Stimulated activated CD8-positive, alpha-beta memory T cell treated with anti-CD3 and anti-CD28 coated beads, Interleukin-15, amount 100 ng/mL, for 24 hours (primary cell): Measurements from ENCODE around the gene GPR32.
"Not testable (repeated sequence)": the region's sequence is repeated elsewhere in the genome, so short reads cannot be mapped to it uniquely, and the experiment has no call there.

Experiments
- DNase-seq: peaks from one replicate; pipeline ENCODE4 v3.0.0-alpha.2; 2020; ENCODE audit warnings: low read depth

Gene GPR32

DNA sequence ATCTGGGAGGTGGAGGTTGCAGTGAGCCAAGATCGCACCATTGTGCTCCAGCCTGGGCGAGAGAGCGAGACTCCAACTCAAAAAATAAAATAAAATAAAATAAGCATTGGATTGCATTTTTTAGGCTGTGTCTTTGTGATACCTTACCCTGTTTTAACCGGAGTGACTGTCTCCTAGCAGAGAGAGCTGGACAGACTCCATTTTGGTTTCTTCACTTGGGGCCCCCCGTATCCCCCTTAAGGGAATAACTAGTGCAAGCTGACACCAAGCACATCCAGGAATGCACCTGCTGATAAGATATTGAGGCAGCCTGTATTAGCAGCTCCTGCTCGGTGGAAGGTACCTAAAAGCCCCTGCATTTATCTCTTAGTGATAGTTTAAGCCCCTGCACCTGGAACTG lies 20.8 kb upstream of the GPR32 start:
- no peak for DNase-seq

DNA sequence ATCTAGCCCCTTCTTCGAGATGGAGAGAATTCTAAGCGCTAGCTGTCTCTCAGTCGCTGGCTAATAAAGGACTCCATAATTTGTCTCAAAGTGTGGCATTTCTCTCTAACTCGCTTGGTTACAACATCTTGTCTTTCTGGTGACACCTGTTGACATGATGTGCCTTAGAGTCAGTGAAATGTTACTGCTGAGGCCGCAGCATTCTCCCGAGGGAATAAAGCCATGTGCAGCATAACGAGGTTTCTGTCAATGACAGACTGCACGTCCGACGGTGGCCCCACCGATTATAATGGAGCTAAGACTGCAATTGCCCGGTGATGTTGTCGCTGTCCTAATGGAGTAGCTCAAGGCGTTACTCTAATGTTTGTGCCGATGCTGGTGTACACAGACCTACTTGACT lies 20.3 kb upstream of the GPR32 start:
- DNase-seq, result no peak

- no peak for DNase-seq
Measured at GRCh38 chr19:50753879-50754278, 16.4 kb upstream of the GPR32 start.

GRCh38 chr19:50756244-50756643 lies 14.0 kb upstream of the GPR32 start:
- DNase-seq, result not testable (repeated sequence)

- not testable (repeated sequence) for DNase-seq
Measured at GRCh38 chr19:50757624-50758023, 12.6 kb upstream of the GPR32 start.

DNA sequence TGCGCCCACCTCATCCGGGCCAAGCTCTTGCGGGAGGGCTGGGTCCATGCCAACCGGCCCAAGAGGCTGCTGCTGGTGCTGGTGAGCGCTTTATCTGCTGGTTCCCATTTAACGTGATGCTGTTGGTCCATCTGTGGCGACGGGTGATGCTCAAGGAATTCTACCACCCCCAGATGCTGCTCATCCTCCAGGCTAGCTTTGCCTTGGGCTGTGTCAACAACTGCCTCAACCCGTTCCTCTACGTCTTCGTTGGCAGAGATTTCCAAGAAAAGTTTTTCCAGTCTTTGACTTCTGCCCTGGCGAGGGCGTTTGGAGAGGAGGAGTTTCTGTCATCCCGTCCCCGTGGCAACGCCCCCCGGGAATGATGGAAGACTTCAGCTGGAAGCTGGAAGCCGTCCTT lies 11.2 kb upstream of the GPR32 start:
- DNase-seq, result not testable (repeated sequence)

- no peak for DNase-seq
Measured at GRCh38 chr19:50759886-50760285, 10.4 kb upstream of the GPR32 start.

- DNase-seq, result not testable (repeated sequence)
Measured at GRCh38 chr19:50761501-50761900, 8.8 kb upstream of the GPR32 start.

DNA sequence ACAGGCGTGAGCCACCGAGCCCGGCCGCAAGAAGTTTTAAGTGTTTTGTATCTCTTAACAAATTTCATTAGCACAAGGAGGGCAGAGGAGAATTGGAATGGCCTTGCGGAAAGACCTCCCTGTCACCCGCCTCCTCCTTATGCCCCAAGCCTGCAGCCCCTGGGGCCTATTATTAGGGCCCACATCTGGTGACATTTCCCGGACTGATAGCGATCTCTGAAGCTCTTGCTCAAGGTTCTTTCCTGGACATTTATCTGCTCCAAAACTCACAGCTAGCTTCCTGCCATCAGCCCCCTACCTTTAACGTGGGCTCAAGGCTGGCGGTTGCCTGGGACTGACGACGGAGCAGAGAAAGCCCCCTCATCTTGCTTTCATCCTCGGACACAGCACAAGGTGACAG lies 6.7 kb upstream of the GPR32 start:
- not testable (repeated sequence) for DNase-seq

DNA sequence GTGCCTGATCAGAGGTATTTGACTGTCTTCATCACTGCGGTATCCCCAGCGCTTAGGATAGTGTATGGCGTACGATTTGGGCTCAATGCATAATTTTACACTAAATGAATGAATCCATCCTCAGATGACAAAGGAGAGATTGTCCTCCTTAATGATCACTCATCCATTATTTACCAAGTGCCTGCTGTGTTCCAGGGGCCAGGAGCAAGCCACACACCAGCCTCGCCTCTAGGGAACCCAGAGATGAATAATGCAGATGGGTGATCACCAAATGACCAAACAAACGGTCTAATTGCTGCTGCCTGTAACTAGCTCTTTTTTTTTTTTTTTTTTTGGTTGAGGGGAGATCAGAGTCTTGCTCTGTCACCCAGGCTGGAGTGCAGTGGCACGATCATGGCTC lies 5.9 kb upstream of the GPR32 start:
- no peak for DNase-seq

DNA sequence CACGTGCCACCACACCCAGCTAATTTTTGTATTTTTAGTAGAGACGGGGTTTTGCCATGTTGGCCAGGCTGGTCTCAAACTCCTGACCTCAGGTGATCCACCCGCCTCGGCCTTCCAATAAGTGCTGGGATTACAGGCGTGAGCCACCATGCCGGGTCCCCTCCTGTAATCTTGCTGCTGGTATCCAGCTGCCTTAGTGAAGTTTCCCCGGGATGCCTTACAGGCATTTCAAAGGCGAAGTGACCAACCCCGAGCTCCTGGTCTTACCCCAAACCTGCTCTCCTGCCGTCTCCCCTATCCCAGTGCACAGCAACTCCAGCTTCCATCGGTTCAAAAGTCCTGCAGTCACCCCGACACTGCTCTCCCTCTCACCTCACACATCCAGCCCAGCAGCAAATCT lies 3.5 kb upstream of the GPR32 start:
- not testable (repeated sequence) for DNase-seq

DNA sequence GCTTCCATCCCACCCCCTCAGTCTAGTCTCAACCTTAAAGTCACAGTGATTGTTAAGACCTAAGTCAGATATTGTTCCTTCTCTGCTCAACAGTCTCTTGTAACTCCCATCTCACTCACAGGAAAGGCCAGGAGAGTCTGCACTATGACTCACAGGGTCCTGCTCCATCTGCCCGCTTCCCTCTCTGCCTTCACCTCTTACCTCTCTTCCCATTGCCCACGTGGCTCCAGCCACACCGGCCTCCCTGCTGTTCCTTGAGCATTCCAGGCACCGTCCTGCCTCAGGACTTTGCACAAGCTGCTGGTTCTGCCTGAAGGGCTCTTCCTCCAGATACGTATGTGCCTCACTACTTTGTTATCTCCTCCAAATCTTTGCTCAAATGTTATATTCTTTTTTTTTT lies 3.0 kb upstream of the GPR32 start:
- not testable (repeated sequence) for DNase-seq

DNA sequence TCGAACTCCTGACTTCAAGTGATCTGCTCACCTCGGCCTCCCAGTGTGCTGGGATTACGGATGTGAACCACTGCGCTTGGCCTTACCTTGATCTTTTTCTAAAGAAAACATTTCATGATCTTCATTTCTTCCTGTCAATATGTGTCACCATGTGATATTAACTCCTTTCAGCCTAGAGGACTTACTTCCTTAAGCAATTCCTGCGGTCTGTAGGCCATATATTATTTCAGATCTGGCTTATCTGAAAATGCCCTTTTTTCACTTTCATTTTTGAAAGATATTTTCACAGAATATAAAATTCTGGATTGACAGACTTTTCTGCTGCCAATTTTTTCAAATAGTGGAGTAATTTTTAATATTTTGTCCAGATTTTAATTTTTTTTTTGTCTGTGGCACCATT lies 2.0 kb upstream of the GPR32 start:
- DNase-seq, result no peak

- DNase-seq, result no peak
Measured at GRCh38 chr19:50770888-50771287, 624 bp downstream of the GPR32 start.

- no peak for DNase-seq
Measured at GRCh38 chr19:50772476-50772875, 2.2 kb downstream of the GPR32 start.

DNA sequence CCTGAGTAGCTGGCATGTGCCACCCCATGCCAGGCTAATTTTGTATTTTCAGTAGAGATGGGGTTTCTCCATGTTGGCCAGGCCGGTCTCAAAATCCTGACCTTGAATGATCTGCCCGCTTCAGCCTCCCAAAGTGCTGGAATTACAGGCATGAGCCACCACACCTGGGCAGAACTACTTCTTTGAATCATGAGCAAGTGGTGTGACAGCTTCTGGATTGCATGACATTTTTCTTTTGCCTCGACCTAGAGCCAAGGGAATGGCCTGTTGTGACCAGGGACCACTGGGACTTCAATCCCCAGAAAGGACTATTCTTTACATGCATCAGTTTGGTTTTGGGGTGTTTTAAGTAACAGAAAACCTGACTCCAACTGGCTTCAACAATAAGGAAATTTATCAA lies 2.6 kb downstream of the GPR32 start:
- not testable (repeated sequence) for DNase-seq

DNA sequence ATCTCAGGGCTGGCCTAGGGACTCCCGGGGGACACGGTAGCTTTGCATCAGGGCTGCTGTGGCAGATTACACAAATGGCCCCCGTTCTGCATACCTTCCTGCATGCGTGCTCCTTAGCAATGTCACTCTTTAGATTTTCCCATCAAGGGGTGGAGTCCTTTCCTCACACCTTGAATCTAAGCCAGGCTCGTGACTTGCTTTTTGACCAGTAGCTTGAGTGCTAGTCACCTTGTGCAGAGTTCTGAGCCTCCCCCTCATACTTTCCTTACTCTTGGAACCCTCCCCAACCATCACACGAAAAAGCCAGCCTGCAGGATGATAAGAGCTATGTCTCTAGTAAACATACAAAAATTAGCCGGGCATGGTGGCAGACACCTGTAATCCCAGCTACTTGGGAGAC lies 3.2 kb downstream of the GPR32 start:
- not testable (repeated sequence) for DNase-seq

DNA sequence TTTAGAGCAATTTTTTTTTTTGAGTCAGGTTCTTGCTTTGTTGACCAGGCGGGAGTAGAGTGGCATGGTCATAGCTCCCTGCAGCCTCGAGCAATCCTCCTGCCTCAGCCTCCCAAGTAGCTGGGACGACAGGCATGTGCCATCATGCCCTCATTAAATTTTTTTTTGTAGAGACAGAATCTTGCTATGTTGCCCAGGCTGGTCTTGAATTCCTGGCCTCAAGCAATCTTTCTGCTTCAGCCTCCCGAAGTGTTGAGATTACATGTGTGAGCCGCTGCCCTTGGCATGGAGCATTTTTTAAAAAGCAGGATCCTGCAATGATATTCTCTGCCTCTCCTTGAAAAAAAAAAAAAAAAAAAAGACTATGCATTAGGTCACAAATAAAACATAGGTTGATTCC lies 5.9 kb downstream of the GPR32 start:
- DNase-seq, result no peak

DNA sequence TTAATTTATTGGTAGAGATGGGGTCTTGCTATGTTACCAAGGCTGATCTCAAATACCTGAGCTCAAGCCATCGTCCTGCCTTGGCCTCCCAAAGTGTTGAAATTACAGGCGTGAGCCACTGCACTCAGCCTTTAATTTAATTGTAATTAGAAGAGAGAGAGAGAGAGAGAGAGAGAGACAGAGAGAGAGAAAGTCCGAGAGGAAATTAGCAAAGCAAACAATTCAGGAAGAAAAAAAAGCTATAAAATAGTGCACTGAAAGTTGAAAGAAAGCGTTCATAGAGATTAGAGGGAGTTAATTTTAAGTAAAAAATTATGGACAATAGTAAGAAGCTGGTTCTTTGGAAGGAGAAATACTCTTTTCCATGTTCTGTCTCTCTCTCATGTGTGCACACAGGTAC lies 7.0 kb downstream of the GPR32 start:
- DNase-seq, result no peak

DNA sequence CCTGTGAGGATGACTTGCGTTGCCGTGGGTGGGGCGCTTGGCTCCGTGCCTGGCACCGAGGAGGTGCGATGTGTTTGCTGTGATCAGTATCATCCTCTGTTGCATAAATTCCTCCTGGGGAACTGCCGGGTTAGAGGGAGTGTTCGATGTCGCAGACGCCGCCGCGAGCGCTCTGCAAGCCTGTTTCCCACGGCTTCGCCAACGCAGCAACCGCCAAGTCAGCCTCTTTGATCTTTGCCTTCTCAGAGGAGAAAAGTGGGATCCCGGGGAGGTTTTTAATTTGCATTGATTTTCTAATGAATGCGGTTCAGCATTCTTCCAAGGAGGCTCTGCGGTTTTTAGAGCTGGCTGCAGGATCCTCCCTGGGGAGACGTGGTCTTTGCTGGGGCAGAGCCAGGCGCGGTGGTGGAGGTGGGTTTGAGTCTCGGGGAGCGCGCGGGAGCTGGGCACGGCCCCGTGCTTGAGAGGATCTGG lies 7.6 kb downstream of the GPR32 start:
- DNase-seq, result no peak

- no peak for DNase-seq
Measured at GRCh38 chr19:50778906-50779430, 8.7 kb downstream of the GPR32 start.

DNA sequence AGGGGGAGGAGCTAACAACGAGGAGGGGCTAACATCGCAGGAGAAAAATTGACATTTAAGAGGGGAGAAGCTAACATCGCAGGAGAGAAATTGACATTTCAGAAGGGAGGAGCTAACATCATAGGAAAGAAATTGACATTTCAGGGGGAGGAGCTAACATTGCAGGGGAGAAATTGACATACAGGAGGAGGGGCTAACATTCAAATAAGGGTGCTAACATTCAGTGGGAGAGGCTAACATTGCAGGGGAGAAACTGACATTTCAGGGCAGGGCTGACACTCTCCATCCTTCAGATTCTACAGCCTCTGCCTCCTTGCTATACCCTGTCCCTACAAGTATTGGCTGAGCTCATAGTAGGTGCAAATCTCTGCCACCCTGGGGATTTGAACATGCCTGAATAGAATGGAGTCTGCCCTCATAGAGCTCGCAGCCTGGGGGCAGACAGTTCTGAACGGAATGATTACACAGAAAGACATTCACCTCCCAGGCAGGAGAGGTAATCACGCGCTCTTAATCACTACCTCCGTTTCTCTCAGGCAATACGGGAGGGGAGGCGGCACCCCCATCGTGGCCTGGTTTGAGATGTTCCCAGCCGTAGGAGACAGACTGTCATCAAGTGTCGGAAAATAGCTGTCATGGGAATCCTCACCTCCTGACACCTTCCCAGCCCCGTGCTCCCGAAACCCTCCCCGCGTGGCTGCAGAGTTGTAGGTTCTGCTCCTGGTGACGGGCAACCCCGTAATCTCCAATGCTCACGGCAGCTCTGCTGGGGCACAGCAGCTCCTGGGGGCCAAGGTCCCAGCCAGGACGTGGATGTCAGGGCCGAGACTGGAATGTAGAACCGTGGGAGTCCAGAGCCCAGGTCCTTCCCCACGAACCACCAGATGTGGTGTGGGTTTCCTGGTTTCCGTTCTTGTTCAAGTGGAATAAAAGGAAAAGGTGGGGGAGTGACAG lies 9.5 kb downstream of the GPR32 start:
- DNase-seq, result no peak

- DNase-seq, result no peak
Measured at GRCh38 chr19:50780753-50781435, 10.6 kb downstream of the GPR32 start.
